GM21390 (cell line): ENCODE measurements around the gene NIT1.

Experiments
- ATAC-seq: cut with Tn5 transposase; IDR thresholded peaks from one replicate; pipeline ENCODE4 v1.9.1; 2021; ENCODE audit not compliant: unreplicated experiment

Gene NIT1

GRCh38 chr1:161083748-161084596 is 33.9 kb upstream of the NIT1 start:
- ATAC-seq = no peak

- ATAC-seq = no peak
These were observed 33.3 kb upstream of the NIT1 start for GRCh38 chr1:161084597-161084988.

- ATAC-seq = no peak
These were observed 32.7 kb upstream of the NIT1 start for GRCh38 chr1:161085165-161085564.

GRCh38 chr1:161086457-161086856 is 31.4 kb upstream of the NIT1 start:
- ATAC-seq = no peak

GRCh38 chr1:161088587-161089110 is 29.3 kb upstream of the NIT1 start:
- no peak for ATAC-seq

GRCh38 chr1:161089251-161089924 is 28.5 kb upstream of the NIT1 start, which contains the start of gene NECTIN4:
NECTIN4 (minus strand) TSS chr1:161089558; CDS start chr1:161089296, 262 bp downstream.
- ATAC-seq = no peak

GRCh38 chr1:161089938-161090337 is 28.0 kb upstream of the NIT1 start:
- no peak for ATAC-seq

- no peak for ATAC-seq
These were observed 27.3 kb upstream of the NIT1 start for GRCh38 chr1:161090617-161091016.

- no peak for ATAC-seq
These were observed 26.8 kb upstream of the NIT1 start for GRCh38 chr1:161091093-161091492.

- no peak for ATAC-seq
These were observed 26.0 kb upstream of the NIT1 start for GRCh38 chr1:161091796-161092507.

- no peak for ATAC-seq
These were observed 25.3 kb upstream of the NIT1 start for GRCh38 chr1:161092621-161093028.

- no peak for ATAC-seq
These were observed 23.4 kb upstream of the NIT1 start for GRCh38 chr1:161094481-161094880.

- no peak for ATAC-seq
These were observed 22.7 kb upstream of the NIT1 start for GRCh38 chr1:161095230-161095629.

- no peak for ATAC-seq
These were observed 21.9 kb upstream of the NIT1 start for GRCh38 chr1:161096015-161096414.

GRCh38 chr1:161096530-161096929 is 21.4 kb upstream of the NIT1 start:
- no peak for ATAC-seq

- peak; percentile 73 for ATAC-seq
These were observed 19.5 kb upstream of the NIT1 start, which contains the start of gene KLHDC9 for GRCh38 chr1:161098210-161099068. KLHDC9 (plus strand) TSS chr1:161098361; CDS start chr1:161098536, 175 bp downstream.

GRCh38 chr1:161099090-161099802 is 18.7 kb upstream of the NIT1 start:
- no peak for ATAC-seq

GRCh38 chr1:161100556-161100955 is 17.3 kb upstream of the NIT1 start:
- ATAC-seq = no peak

GRCh38 chr1:161106431-161106830 is 11.5 kb upstream of the NIT1 start:
- ATAC-seq = no peak

GRCh38 chr1:161111117-161111516 is 6.8 kb upstream of the NIT1 start:
- no peak for ATAC-seq
